Heart left ventricle (tissue), 13 donors: Measurements from ENCODE around the gene NAALADL2.

Source experiments
- CTCF ChIP-seq, 12 donors: fragments of 200-600 bp; sonication (generic) in 4 of 12; IDR thresholded peaks; one replicate each; pipeline versions ENCODE4 v1.5.0 to v1.8.0; 2018 to 2022; ENCODE audit warnings: antibody characterized with exemption in 12 of 12, mild to moderate bottlenecking in 5 of 12
- POLR2A ChIP-seq, 2 donors: fragments of 450-650 bp; IDR thresholded peaks; one replicate each; pipeline ENCODE4 v1.6.1; 2017; ENCODE audit warnings: antibody characterized with exemption in 2 of 2, mild to moderate bottlenecking in 2 of 2, moderate library complexity in 2 of 2
- donor health status: ischemic (EF 13 %, LVEDD 7.1; RV severe dilation, severe dysfunction).
- donor health status: DM: no; HTN: yes; CAD: no.
- donor health status: DM: no; HTN: no; CAD: no.
- donor health status: ischemic (EF 25% LVEDD 6.9; RV normal size, moderate dysfunction).
- donor health status: ischemic (EF 25% LVEDD 5.7; RV mildly dilated, moderate dysfunction).
- donor health status: ischemic (EF 35%, LVEDD 5.7; RV mildly dilated, moderate dysfunction).
- donor health status: nonischemic (EF 11% LVEDD 7.7; RV severe dilation, severe dysfunction).
- donor health status: DM: yes; HTN: yes; CAD: no.
- donor health status: PGD.
- donor health status: ischemic (EF 29% LVEDD 5.4; RV normal size, mild dysfunction).
- donor health status: nonischemic (EF 23%, LVEDD 6.1; RV moderate dilation, normal function).

GRCh38 chr3:175554801-175555200, 695.7 kb downstream of the NAALADL2 start:
- TF ChIP-seq CTCF (IDR thresholded peaks at IDR 0.05) (no peak), POLR2A (IDR thresholded peaks at IDR 0.05) (no peak)
